Kidney (tissue), 14 donors: ENCODE data around the gene YIPF4. TPM values are rescaled to one million over a fixed set of nuclear protein-coding genes. Genes with fewer than 3 reads are reported as not detected.
"Not testable (repeated sequence)": the region's sequence is repeated elsewhere in the genome, so short reads cannot be mapped to it uniquely, and the experiment has no call there.

ENCODE experiments used
- DNase-seq, 5 donors: peaks; one replicate each; pipeline ENCODE4 v3.0.0-alpha.2; 2013 to 2020
- FAIRE-seq: peaks from 2 replicates; lab custom pipeline; 2012; peaks lifted over from hg19 to GRCh38; lab: Jason Lieb, UNC
- H3K27ac ChIP-seq, 2 donors: one replicate each; pipeline ENCODE4 v1.7.0; 2013; ENCODE audit warnings: low read depth in 2 of 2, low read length in 2 of 2, inconsistent platforms in 1 of 2
- H3K27me3 ChIP-seq: one replicate; pipeline ENCODE4 v1.7.1; 2013; ENCODE audit warnings: low read length, inconsistent platforms; ENCODE audit not compliant: control insufficient read depth, insufficient read depth
- H3K36me3 ChIP-seq, 3 donors: one replicate each; pipeline versions ENCODE4 v1.7.0 to v1.7.1; 2013; ENCODE audit warnings: low read length in 3 of 3, control low read depth in 1 of 3, inconsistent platforms in 1 of 3; ENCODE audit not compliant: insufficient read depth in 3 of 3, control insufficient read depth in 2 of 3
- H3K4me1 ChIP-seq, 3 donors: one replicate each; pipeline versions ENCODE4 v1.7.0 to v1.7.1; 2013; ENCODE audit warnings: low read length in 3 of 3, inconsistent platforms in 1 of 3, low read depth in 1 of 3; ENCODE audit not compliant: control insufficient read depth in 2 of 3, insufficient read depth in 2 of 3
- H3K4me3 ChIP-seq, 3 donors: one replicate each; pipeline versions ENCODE4 v1.7.0 to v1.8.1; 2013; ENCODE audit warnings: low read length in 3 of 3, control low read depth in 1 of 3, inconsistent platforms in 1 of 3
- H3K9ac ChIP-seq, 3 donors: one replicate each; pipeline versions ENCODE4 v1.7.0 to v1.7.1; 2013; ENCODE audit warnings: low read length in 3 of 3, control low read depth in 1 of 3, inconsistent platforms in 1 of 3
- H3K9me3 ChIP-seq, 3 donors: one replicate each; pipeline versions ENCODE4 v1.7.0 to v1.7.1; 2013; ENCODE audit warnings: low read length in 3 of 3, control low read depth in 1 of 3, inconsistent platforms in 1 of 3; ENCODE audit not compliant: control insufficient read depth in 2 of 3, insufficient read depth in 1 of 3
- intact Hi-C: fragments of 100-400 bp; cut with DNase I; formaldehyde crosslinking; loops from one replicate; pipeline ENCODE4 v1.11.1; 2022
- polyA plus RNA-seq: library from polyadenylated mRNA; stranded (reverse); fragments of 350-450 nt; fragmentation: Illumina TruSeq; extraction: RNeasy Lipid Tissue Mini Kit (QIAGEN cat#74804); gene quantifications from one replicate; pipeline ENCODE4 v1.2.3, GENCODE V29; 2014; ENCODE audit warnings: low read depth, low replicate concordance; ENCODE audit not compliant: insufficient read depth
- total RNA-seq: library from RNA; stranded (reverse); fragmentation: NEBNext Ultra II Directional; extraction: Animal tissue kit (Norgen Biotek cat#: 25700); gene quantifications from one replicate; pipeline ENCODE4 v1.2.1, GENCODE V29; 2021
- TF ChIP-seq, protein P1 (sequence below): IDR thresholded peaks from 3 replicates; pipeline ENCODE4 v1.5.1; 2012; ENCODE audit warnings: mild to moderate bottlenecking, moderate library complexity, borderline replicate concordance; ENCODE audit not compliant: insufficient read depth; ENCODE audit errors: extremely low read depth
- donor health status: control.
- donor health status: control.
- donor health status: control.
- donor health status: control.
- donor health status: control.
- donor health status: DM: yes; HTN: yes; CAD: no.
- donor health status: Normal renal cell carcinoma (clear cell type).

Gene YIPF4
- total and polyA plus RNA-seq, 2 donors from 2014 or later = 29.4 to 48.6 TPM

DNA sequence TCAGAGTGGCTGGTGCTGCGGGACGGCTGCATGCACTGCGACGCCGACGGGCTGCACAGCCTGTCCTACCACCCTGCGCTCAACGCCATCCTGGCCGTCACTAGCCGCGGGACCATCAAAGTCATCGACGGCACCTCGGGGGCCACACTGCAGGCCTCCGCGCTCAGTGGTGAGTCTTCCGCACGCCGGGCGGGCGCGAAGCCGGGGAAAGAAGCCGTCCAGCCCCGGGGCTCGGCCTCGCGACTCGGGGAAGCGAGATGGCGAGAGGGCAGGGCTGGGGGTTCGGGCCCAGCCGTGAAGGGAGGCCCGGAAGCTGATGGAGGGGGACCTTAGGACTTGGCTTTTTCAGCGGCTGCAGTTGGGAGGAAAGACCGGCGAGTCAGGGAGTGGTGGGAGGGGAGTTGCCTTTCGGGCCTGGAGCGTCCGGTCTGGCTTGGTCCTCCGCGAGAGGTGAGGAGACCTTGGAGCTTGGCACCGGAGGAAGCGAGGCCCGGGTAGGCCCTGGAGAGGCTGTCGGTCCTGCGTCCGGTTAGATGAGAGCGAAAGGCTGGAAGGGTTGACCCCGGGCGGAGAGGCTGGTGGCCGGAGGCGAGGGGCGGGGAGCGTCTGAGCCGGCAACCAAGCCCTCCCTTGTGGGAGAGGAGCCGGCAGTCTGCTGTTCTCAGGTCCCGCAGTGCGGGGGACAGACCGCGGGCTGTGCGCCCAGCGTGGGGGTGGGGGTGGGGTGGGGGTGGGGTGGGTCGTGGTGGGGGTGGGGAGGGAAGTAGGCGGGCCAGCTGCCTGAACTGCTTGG, 79.8 kb downstream of the YIPF4 start:
- DNase-seq = peak; percentile 56 to 83 (median 73)
- H3K36me3 ChIP-seq = no peaks in the 10 kb centered on the region
- peak overlapping the region; percentile 68 to 94 (median 92) for H3K9ac ChIP-seq
- no peak for FAIRE-seq
- no peaks in the 10 kb centered on the region for H3K9me3 ChIP-seq
- no peaks in the 10 kb centered on the region for H3K27me3 ChIP-seq
- TF ChIP-seq, protein P1, sequence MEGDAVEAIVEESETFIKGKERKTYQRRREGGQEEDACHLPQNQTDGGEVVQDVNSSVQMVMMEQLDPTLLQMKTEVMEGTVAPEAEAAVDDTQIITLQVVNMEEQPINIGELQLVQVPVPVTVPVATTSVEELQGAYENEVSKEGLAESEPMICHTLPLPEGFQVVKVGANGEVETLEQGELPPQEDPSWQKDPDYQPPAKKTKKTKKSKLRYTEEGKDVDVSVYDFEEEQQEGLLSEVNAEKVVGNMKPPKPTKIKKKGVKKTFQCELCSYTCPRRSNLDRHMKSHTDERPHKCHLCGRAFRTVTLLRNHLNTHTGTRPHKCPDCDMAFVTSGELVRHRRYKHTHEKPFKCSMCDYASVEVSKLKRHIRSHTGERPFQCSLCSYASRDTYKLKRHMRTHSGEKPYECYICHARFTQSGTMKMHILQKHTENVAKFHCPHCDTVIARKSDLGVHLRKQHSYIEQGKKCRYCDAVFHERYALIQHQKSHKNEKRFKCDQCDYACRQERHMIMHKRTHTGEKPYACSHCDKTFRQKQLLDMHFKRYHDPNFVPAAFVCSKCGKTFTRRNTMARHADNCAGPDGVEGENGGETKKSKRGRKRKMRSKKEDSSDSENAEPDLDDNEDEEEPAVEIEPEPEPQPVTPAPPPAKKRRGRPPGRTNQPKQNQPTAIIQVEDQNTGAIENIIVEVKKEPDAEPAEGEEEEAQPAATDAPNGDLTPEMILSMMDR = no peak
- peaks cover 3 to 16% (median 3%) of the 10 kb centered on the region in 3 donors for H3K4me1 ChIP-seq
- peak overlapping the region; percentile 79 to 97 (median 84) for H3K4me3 ChIP-seq
- H3K27ac ChIP-seq = peak overlapping the region; percentile 96 to 97
- intact Hi-C loops = no loop called here

DNA sequence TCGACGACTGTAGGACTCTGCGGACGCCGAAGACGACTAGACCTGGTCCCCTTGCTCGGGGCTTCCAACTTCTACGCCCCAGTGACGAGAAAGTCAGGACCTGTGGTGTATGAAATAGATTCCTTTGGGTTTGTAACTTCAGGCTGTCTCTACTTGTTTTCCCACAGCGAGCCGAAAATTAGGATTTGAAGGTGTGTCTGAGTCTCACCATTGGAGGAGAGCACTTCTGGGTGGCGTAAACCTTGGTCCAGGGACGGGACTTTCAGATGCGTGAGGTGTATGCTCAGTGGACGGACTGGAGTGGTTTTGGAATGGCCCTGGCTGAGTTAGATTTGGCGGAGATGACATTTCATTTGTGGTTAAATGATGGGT, 80.4 kb downstream of the YIPF4 start:
- TF ChIP-seq, protein P1 = no peak
- peak overlapping the region; percentile 20 to 65 for H3K27ac ChIP-seq
- peaks cover 3 to 16% (median 3%) of the 10 kb centered on the region in 3 donors for H3K4me1 ChIP-seq
- peak overlapping the region; percentile 38 to 92 (median 68) for H3K9ac ChIP-seq
- intact Hi-C loops = no loop called here
- DNase-seq (peak in 2 of 5 donors; percentile 44 to 56), FAIRE-seq (no peak)
- peak overlapping the region; percentile 79 to 97 (median 84) for H3K4me3 ChIP-seq
- H3K36me3 ChIP-seq = no peaks in the 10 kb centered on the region
- H3K27me3 ChIP-seq = no peaks in the 10 kb centered on the region
- no peaks in the 10 kb centered on the region for H3K9me3 ChIP-seq

DNA sequence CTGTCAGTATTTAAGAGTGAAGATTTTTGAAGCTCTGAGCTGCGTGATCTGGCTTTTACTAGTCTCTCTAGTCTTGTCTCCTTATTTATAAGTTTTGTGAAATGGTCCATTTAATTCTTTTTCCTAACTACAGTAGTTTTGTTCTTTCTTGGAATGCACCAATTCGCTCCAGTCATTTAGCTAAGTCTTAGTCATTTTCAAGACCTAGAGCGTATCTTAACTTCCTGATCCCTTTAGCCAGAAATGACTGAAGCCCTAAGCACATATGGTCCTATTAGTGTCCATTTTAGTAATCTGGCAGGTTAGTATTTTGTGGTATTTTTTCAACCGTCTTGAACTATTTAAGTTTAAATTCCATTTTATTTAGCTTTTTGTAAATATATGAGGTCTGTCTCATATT, 82.7 kb downstream of the YIPF4 start:
- no peak for FAIRE-seq
- H3K4me1 ChIP-seq = peaks cover 3 to 16% (median 6%) of the 10 kb centered on the region in 3 donors
- H3K9ac ChIP-seq = no peak overlapping the region
- DNase-seq = no peak
- TF ChIP-seq, protein P1 = no peak
- H3K4me3 ChIP-seq = no peak overlapping the region
- H3K36me3 ChIP-seq = no peaks in the 10 kb centered on the region
- H3K27ac ChIP-seq = no peak overlapping the region
- intact Hi-C loops = no loop called here
- no peaks in the 10 kb centered on the region for H3K9me3 ChIP-seq
- H3K27me3 ChIP-seq = no peaks in the 10 kb centered on the region

DNA sequence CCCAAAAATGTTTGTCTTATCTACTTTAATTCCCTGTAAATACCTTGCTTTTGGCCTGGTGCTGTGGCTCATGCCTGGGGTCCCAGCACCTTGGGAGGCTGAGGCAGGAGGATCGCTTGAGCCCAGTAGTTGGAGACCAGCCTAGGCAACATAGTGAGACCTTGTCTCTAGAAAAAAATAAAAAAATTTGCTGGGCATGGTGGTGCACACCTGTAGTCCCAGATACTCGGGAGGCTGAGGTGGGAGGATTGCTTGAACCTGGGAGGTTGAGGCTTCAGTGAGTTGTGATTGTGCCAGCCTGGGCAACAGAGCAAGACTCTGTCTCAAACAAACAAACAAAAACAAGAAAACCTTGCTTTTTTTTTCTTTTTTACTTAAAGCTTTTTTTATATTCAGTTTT, 85.3 kb downstream of the YIPF4 start:
- DNase-seq, H3K36me3 ChIP-seq, H3K27ac ChIP-seq, FAIRE-seq, intact Hi-C loops, H3K4me3 ChIP-seq, H3K27me3 ChIP-seq, H3K9me3 ChIP-seq, H3K9ac ChIP-seq: not testable (repeated sequence)
- H3K4me1 ChIP-seq = peaks cover 3 to 19% (median 6%) of the 10 kb centered on the region in 3 donors
